Measurements from ENCODE around the gene PPIG. TPM values are rescaled to one million over a fixed set of nuclear protein-coding genes. Genes with fewer than 3 reads are reported as not detected.
"Not testable (repeated sequence)": the region's sequence is repeated elsewhere in the genome, so short reads cannot be mapped to it uniquely, and the experiment has no call there.

The PPIG gene
- total RNA-seq, 2 donors from 2014 or later, result 46.1 to 55.2 TPM

DNA sequence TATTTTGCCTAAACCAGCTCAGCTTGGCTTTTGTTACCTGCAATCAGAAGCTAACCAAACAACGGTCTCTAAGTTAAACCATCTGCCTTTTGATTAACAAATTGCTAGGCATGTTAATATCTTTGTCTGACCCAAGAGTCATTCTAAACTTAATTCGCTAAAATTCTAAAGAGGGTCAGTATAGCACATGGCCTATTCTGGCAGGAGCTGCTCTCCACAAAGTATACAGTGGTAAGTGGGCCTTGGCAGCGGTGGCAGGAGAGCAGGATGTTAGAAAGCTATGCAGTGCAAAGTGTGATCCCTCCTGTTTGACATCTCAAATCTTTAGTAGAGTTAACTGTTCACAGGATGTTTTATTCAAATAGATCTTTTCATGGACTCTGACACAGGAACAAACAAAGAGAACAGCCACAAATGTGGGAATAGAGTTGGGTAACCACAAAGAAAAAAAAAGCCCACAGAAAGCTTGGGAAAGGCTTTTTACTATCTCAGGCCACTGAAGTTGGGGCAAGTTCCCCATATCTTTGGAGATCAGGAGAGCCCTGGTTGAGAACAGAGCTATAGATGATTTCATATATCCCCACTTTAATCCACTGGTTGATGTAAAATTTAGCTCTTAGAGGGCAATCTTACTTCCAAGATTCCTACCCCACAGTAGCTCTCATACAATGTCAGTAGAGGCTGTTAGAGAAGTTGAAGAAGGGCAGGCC, 99.4 kb downstream of the PPIG start:
- no peaks in the 10 kb centered on the region for H3K4me1 ChIP-seq
- intact Hi-C loops (cut with DNase I), result no loop called here
- DNase-seq, result no peak
- no peak overlapping the region for H3K4me3 ChIP-seq
- H3K27me3 ChIP-seq, result no peaks in the 10 kb centered on the region
- TF ChIP-seq, protein P1, sequence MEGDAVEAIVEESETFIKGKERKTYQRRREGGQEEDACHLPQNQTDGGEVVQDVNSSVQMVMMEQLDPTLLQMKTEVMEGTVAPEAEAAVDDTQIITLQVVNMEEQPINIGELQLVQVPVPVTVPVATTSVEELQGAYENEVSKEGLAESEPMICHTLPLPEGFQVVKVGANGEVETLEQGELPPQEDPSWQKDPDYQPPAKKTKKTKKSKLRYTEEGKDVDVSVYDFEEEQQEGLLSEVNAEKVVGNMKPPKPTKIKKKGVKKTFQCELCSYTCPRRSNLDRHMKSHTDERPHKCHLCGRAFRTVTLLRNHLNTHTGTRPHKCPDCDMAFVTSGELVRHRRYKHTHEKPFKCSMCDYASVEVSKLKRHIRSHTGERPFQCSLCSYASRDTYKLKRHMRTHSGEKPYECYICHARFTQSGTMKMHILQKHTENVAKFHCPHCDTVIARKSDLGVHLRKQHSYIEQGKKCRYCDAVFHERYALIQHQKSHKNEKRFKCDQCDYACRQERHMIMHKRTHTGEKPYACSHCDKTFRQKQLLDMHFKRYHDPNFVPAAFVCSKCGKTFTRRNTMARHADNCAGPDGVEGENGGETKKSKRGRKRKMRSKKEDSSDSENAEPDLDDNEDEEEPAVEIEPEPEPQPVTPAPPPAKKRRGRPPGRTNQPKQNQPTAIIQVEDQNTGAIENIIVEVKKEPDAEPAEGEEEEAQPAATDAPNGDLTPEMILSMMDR (IDR thresholded peaks at IDR 0.05), result no peak
- no peak overlapping the region for H3K9ac ChIP-seq (ENCODE audit: low read depth in 2 of 2, low read length in 2 of 2)
- H3K36me3 ChIP-seq, result no peaks in the 10 kb centered on the region
- H3K9me3 ChIP-seq, result no peaks in the 10 kb centered on the region
- no peak overlapping the region for H3K27ac ChIP-seq

DNA sequence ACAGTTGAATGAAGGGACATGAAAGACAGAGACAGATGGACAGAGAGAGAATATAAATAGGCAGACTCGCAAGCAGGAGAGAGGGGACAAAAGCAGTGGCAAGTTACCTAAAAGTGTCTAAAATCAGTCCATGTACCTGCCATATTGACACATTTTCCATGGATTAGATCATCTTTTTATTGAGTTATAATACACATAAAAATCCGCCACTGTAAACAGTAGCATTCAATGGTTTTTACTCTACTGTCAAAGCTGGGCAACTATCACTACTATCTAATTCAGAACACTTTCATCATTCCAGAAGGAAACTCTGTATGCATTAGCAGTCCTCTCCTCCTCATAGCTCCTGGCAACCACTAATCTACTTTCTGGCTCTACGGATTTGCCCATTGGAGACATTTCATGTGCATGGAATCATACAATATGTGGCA, 100.0 kb downstream of the PPIG start:
- H3K4me3 ChIP-seq, result no peak overlapping the region
- H3K4me1 ChIP-seq, result no peaks in the 10 kb centered on the region
- H3K27me3 ChIP-seq, result no peaks in the 10 kb centered on the region
- TF ChIP-seq, protein P1 (IDR thresholded peaks at IDR 0.05), result no peak
- DNase-seq, result no peak
- H3K36me3 ChIP-seq, result no peaks in the 10 kb centered on the region
- H3K9ac ChIP-seq (ENCODE audit: low read depth in 2 of 2, low read length in 2 of 2), result no peak overlapping the region
- no peaks in the 10 kb centered on the region for H3K9me3 ChIP-seq
- no peak overlapping the region for H3K27ac ChIP-seq
- intact Hi-C loops (cut with DNase I), result no loop called here

DNA sequence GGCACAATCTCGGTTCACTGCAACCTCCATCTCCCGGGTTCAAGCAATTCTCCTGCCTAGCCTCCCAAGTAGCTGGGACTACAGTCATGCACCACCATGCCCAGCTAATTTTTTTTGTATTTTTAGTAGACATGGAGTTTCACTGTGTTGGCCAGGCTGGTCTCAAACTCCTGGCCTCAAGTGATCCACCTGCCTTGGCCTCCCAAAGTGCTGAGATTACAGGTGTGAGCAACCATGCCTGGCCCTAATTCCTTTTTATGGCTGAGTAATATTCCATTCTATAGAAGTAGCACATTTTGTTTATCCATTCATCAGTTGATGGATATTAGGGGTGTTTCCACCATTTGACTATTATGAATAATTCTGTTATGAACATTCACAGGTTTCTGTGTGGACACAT, 100.6 kb downstream of the PPIG start:
- H3K27me3 ChIP-seq; intact Hi-C loops (cut with DNase I); H3K9me3 ChIP-seq; DNase-seq; H3K27ac ChIP-seq; H3K36me3 ChIP-seq; H3K4me1 ChIP-seq; H3K4me3 ChIP-seq; H3K9ac ChIP-seq (ENCODE audit: low read depth in 2 of 2, low read length in 2 of 2): not testable (repeated sequence)

DNA sequence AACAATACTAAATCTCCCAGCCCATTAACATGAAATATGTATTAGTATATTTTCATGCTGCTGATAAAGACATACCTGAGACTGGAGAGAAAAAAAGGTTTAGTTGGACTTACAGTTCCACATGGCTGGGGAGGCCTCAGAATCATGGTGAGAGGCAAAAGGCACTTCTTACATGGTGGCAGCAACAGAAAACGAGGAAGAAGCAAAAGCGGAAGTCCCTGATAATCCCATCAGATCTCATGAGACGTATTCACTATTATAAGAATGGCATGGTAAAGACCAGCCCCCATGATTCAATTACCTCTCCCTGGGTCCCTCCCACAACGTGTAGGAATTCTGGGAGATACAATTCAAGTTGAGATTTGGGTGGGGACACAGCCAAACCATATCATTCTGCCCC, 102.7 kb downstream of the PPIG start:
- H3K9me3 ChIP-seq; H3K27me3 ChIP-seq; H3K4me1 ChIP-seq; H3K27ac ChIP-seq; H3K9ac ChIP-seq (ENCODE audit: low read depth in 2 of 2, low read length in 2 of 2); intact Hi-C loops (cut with DNase I); H3K4me3 ChIP-seq; DNase-seq; H3K36me3 ChIP-seq: not testable (repeated sequence)

DNA sequence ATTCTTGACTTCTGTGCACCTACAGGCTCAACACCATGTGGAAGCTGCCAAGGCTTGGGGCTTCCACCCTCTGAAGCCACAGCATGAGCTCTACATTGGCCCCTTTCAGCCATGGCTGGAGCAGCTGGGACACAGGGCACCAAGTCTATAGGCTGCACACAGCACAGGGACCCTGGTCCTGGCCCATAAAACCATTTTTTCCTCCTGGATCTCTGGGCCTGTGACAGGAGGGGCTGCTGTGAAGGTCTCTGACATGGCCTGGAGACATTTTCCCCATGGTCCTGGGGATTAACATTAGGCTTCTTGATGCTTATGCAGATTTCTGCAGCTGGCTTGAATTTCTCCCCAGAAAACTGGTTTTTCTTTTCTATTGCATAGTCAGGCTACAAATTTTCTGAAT, 103.8 kb downstream of the PPIG start:
- H3K4me3 ChIP-seq; intact Hi-C loops (cut with DNase I); H3K27me3 ChIP-seq; DNase-seq; H3K36me3 ChIP-seq; H3K9me3 ChIP-seq; H3K27ac ChIP-seq; H3K4me1 ChIP-seq; H3K9ac ChIP-seq (ENCODE audit: low read depth in 2 of 2, low read length in 2 of 2): not testable (repeated sequence)

DNA sequence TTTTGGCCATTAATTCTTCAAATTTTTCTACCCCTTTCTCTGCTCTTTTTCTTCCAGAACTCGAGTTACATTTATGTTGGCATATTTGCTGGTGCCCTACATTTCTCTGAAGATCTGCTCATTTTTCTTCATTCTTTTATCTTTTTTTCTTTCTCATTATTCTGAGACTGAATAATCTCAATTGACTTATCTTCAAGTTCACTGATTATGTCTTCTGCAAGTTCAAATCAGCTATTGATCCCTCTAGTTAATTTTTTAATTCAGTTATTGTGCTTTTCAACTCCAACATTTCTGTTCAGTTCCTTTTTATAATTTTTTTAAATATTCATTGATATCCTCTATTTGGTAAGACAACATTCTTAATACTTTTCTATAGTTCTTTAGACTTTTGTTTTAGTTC, 106.8 kb downstream of the PPIG start:
- no peak for DNase-seq
- no peaks in the 10 kb centered on the region for H3K9me3 ChIP-seq
- no peak overlapping the region for H3K9ac ChIP-seq (ENCODE audit: low read depth in 2 of 2, low read length in 2 of 2)
- intact Hi-C loops (cut with DNase I), result no loop called here
- H3K27ac ChIP-seq, result no peak overlapping the region
- H3K36me3 ChIP-seq, result no peaks in the 10 kb centered on the region
- H3K4me1 ChIP-seq, result peaks cover 4% of the 10 kb centered on the region
- TF ChIP-seq, protein P1 (IDR thresholded peaks at IDR 0.05), result no peak
- no peak overlapping the region for H3K4me3 ChIP-seq
- H3K27me3 ChIP-seq, result no peaks in the 10 kb centered on the region

Other genes starting within 250 kb of the PPIG start
- under 1 TPM in 1 of 2 donors, not detected in 1; 0.05 TPM for gene LRP2, start 221.8 kb upstream of the PPIG start, total RNA-seq
- 1 to 10 TPM; 1.9 to 2.4 TPM for gene BBS5, start 104.9 kb upstream of the PPIG start, total RNA-seq
- gene KLHL41, start 74.6 kb upstream of the PPIG start, total RNA-seq, result under 1 TPM; 0.37 to 0.61 TPM
- gene FASTKD1, start 10.5 kb upstream of the PPIG start, total RNA-seq, result 10 to 100 TPM; 46.7 to 65.2 TPM
- not detected for gene CFAP210, start 110.1 kb downstream of the PPIG start, total RNA-seq
- gene PHOSPHO2, start 110.1 kb downstream of the PPIG start, total RNA-seq, result 1 to 10 TPM; 5.3 to 7.0 TPM
- gene KLHL23, start 149.5 kb downstream of the PPIG start, total RNA-seq, result 10 to 100 TPM in 1 of 2 donors, 1 to 10 TPM in 1; 7.1 to 15.6 TPM
- 10 to 100 TPM; 49.5 to 83.4 TPM for gene SSB, start 214.5 kb downstream of the PPIG start, total RNA-seq
- gene METTL5, start 240.6 kb downstream of the PPIG start, total RNA-seq, result 10 to 100 TPM; 39.8 to 40.9 TPM
- gene UBR3, start 243.1 kb downstream of the PPIG start, total RNA-seq, result 10 to 100 TPM; 30.1 to 38.4 TPM